Naive thymus-derived CD8-positive, alpha-beta T cell (primary cell): ENCODE data around the gene NTRK1. TPM values are rescaled to one million over a fixed set of nuclear protein-coding genes. Genes with fewer than 3 reads are reported as not detected.

Experiments
- ATAC-seq, 2 donors: fragments of 150-1000 bp; cut with Tn5 transposase in 1 of 2; sonication (Bioruptor Pico), chemical (Tn5 transposase) in 1 of 2; 1 replicate in 1 of 2; 2 replicates in 1 of 2; pipeline ENCODE4 v1.10.0; 2021; ENCODE audit warnings: mild to moderate bottlenecking in 2 of 2, moderate library complexity in 2 of 2
- POLR2A ChIA-PET: fragments of 350-600 bp; sonication (Branson Sonifier 250); formaldehyde crosslinking; loops from one replicate; lab custom pipeline; 2021; ENCODE audit warnings: antibody characterized with exemption; lab: Charles Lee
- DNase-seq, 10 donors: peaks; one replicate each; pipeline versions ENCODE4 v3.0.0 to v3.0.0-alpha.2; 2020 to 2022
- H3K27ac Mint-ChIP-seq, 10 donors: one replicate each; pipeline ENCODE4 v1.8.0; 2020 to 2022; ENCODE audit warnings: mild to moderate bottlenecking in 10 of 10, mixed read lengths in 10 of 10, moderate library complexity in 4 of 10, inconsistent platforms in 1 of 10
- H3K27me3 Mint-ChIP-seq, 5 donors: one replicate each; pipeline ENCODE4 v1.8.0; 2021 to 2022; ENCODE audit warnings: mixed read lengths in 5 of 5
- H3K36me3 Mint-ChIP-seq, 3 donors: one replicate each; pipeline ENCODE4 v1.8.0; 2020 to 2022; ENCODE audit warnings: mixed read lengths in 3 of 3, mild to moderate bottlenecking in 2 of 3, inconsistent platforms in 1 of 3
- H3K4me1 Mint-ChIP-seq, 4 donors: one replicate each; pipeline ENCODE4 v1.8.0; 2021 to 2022; ENCODE audit warnings: mixed read lengths in 4 of 4
- H3K4me3 Mint-ChIP-seq, 10 donors: one replicate each; pipeline ENCODE4 v1.8.0; 2020 to 2022; ENCODE audit warnings: mild to moderate bottlenecking in 10 of 10, mixed read lengths in 10 of 10, moderate library complexity in 6 of 10, inconsistent platforms in 1 of 10
- H3K9me3 Mint-ChIP-seq, 9 donors: one replicate each; pipeline ENCODE4 v1.8.0; 2020 to 2022; ENCODE audit warnings: mixed read lengths in 9 of 9, mild to moderate bottlenecking in 3 of 9, inconsistent platforms in 1 of 9, moderate library complexity in 1 of 9
- polyA plus RNA-seq, 3 donors: library from polyadenylated mRNA; unstranded; fragments of 300-500 nt; fragmentation: Illumina TruSeq; gene quantifications; one replicate each; pipeline ENCODE4 v1.2.3, GENCODE V29; 2021
- total RNA-seq, 8 experiments: library from RNA in 2 of 8; stranded (reverse) in 2 of 8; gene quantifications; one replicate each; pipeline ENCODE4 v1.2.3 and lab custom pipeline; 2021 to 2026

Gene NTRK1
- total and polyA plus RNA-seq, 5 experiments from 2014 or later, result 0.14 to 0.25 TPM; not detected in 3

GRCh38 chr1:156885880-156886355 is 25.3 kb downstream of the NTRK1 start:
- Mint-ChIP-seq H3K9me3 (no peaks in the 10 kb centered on the region), H3K36me3 (no peaks in the 10 kb centered on the region), H3K27me3 (peaks cover 17 to 87% (median 46%) of the 10 kb centered on the region in 5 donors), H3K4me3 (no peak overlapping the region), H3K4me1 (peaks cover 0 to 6% (median 3%) of the 10 kb centered on the region in 4 donors), H3K27ac (peak overlapping the region in 2 of 10 donors; percentile 39 to 63)
- DNase-seq, result no peak
- no peak for ATAC-seq
- POLR2A ChIA-PET, result no interaction called here

GRCh38 chr1:156886583-156887281 is 26.1 kb downstream of the NTRK1 start:
- peaks cover 21 to 87% (median 49%) of the 10 kb centered on the region in 5 donors for H3K27me3 Mint-ChIP-seq

GRCh38 chr1:156887317-156887716 is 26.7 kb downstream of the NTRK1 start:
- Mint-ChIP-seq H3K4me3 (no peak overlapping the region), H3K36me3 (no peaks in the 10 kb centered on the region), H3K27me3 (peaks cover 22 to 84% (median 45%) of the 10 kb centered on the region in 5 donors), H3K9me3 (no peaks in the 10 kb centered on the region), H3K4me1 (peaks cover 3 to 6% (median 5%) of the 10 kb centered on the region in 4 donors), H3K27ac (no peak overlapping the region)
- POLR2A ChIA-PET, result interaction anchor here (0.5 kb wide), 1 partner anchor 80 kb away, joined by 4 read pairs; no protein-coding TSS in a partner anchor
- ATAC-seq (no peak), DNase-seq (no peak)

More at GRCh38 chr1:156886583-156887281, 26.1 kb downstream of the NTRK1 start:
- peaks cover 0 to 6% (median 3%) of the 10 kb centered on the region in 4 donors for H3K4me1 Mint-ChIP-seq
- no peak overlapping the region for H3K4me3 Mint-ChIP-seq
- no peak for DNase-seq
- POLR2A ChIA-PET, result no interaction called here
- peak overlapping the region in 3 of 10 donors; percentile 27 to 63 (median 39) for H3K27ac Mint-ChIP-seq
- no peak for ATAC-seq
- no peaks in the 10 kb centered on the region for H3K36me3 Mint-ChIP-seq
- H3K9me3 Mint-ChIP-seq, result no peaks in the 10 kb centered on the region

- no peak overlapping the region for H3K4me3 Mint-ChIP-seq
- POLR2A ChIA-PET, result interaction anchor here (0.5 kb wide), 1 partner anchor 80 kb away, joined by 4 read pairs; no protein-coding TSS in a partner anchor
- no peaks in the 10 kb centered on the region for H3K36me3 Mint-ChIP-seq
- H3K27ac Mint-ChIP-seq, result no peak overlapping the region
- peaks cover 22 to 80% (median 45%) of the 10 kb centered on the region in 5 donors for H3K27me3 Mint-ChIP-seq
- DNase-seq (no peak), ATAC-seq (no peak)
- no peaks in the 10 kb centered on the region for H3K9me3 Mint-ChIP-seq
- H3K4me1 Mint-ChIP-seq, result peaks cover 3 to 8% (median 6%) of the 10 kb centered on the region in 4 donors
These were observed 27.1 kb downstream of the NTRK1 start for GRCh38 chr1:156887734-156888133.

- Mint-ChIP-seq H3K27ac (peak overlapping the region in 2 of 10 donors; percentile 10 to 79), H3K27me3 (peaks cover 22 to 64% (median 39%) of the 10 kb centered on the region in 5 donors)
These were observed 29.3 kb downstream of the NTRK1 start for GRCh38 chr1:156889802-156890580.

GRCh38 chr1:156892190-156893047 is 31.8 kb downstream of the NTRK1 start:
- peaks cover 0 to 19% (median 11%) of the 10 kb centered on the region in 4 donors for H3K4me1 Mint-ChIP-seq
- H3K36me3 Mint-ChIP-seq, result no peaks in the 10 kb centered on the region
- peak overlapping the region in 2 of 10 donors; percentile 9 to 37 for H3K27ac Mint-ChIP-seq
- H3K4me3 Mint-ChIP-seq, result peak overlapping the region; percentile 63 to 83 (median 72)
- POLR2A ChIA-PET, result interaction anchor here (0.6 to 0.7 kb wide), 2 partner anchors 136 to 151 kb away, joined by 4 to 5 read pairs; partner anchors contain the start of gene MRPL24
- H3K27me3 Mint-ChIP-seq, result peaks cover 23 to 67% (median 41%) of the 10 kb centered on the region in 5 donors
- ATAC-seq (peak; percentile 97), DNase-seq (peak; percentile 70 to 90 (median 82))
- H3K9me3 Mint-ChIP-seq, result no peaks in the 10 kb centered on the region

More at GRCh38 chr1:156889802-156890580, 29.3 kb downstream of the NTRK1 start:
- ATAC-seq (no peak), DNase-seq (peak in 7 of 10 donors; percentile 12 to 54 (median 37))
- Mint-ChIP-seq H3K9me3 (no peaks in the 10 kb centered on the region), H3K36me3 (no peaks in the 10 kb centered on the region), H3K4me3 (no peak overlapping the region), H3K4me1 (peaks cover 0 to 19% (median 10%) of the 10 kb centered on the region in 4 donors)
- POLR2A ChIA-PET, result no interaction called here

GRCh38 chr1:156893048-156893953 is 32.6 kb downstream of the NTRK1 start, which contains the start of gene PEAR1:
Gene PEAR1, plus strand, starts transcription at chr1:156893718. Its CDS starts 10,209 bp downstream, at chr1:156903927.
- no peak for ATAC-seq
- no peaks in the 10 kb centered on the region for H3K36me3 Mint-ChIP-seq
- H3K4me1 Mint-ChIP-seq, result peaks cover under 1 to 20% (median 17%) of the 10 kb centered on the region in 4 donors
- peak in 1 of 10 donors; percentile 7 for DNase-seq
- H3K27me3 Mint-ChIP-seq, result peaks cover 23 to 74% (median 41%) of the 10 kb centered on the region in 5 donors
- POLR2A ChIA-PET, result interaction anchor here (0.5 to 0.7 kb wide), 3 partner anchors 136 to 152 kb away, joined by 4 to 5 read pairs (median 5); partner anchors contain the start of gene MRPL24
- H3K4me3 Mint-ChIP-seq, result peak within 1 kb of the TSS; percentile 63 to 83 (median 72)
- peak within 1 kb of the TSS in 2 of 10 donors; percentile 22 to 35 for H3K27ac Mint-ChIP-seq
- H3K9me3 Mint-ChIP-seq, result no peaks in the 10 kb centered on the region

GRCh38 chr1:156894001-156894400 is 33.3 kb downstream of the NTRK1 start:
- Mint-ChIP-seq H3K36me3 (no peaks in the 10 kb centered on the region), H3K27me3 (peaks cover 21 to 74% (median 44%) of the 10 kb centered on the region in 5 donors), H3K9me3 (no peaks in the 10 kb centered on the region), H3K27ac (no peak overlapping the region), H3K4me1 (peaks cover 3 to 23% (median 22%) of the 10 kb centered on the region in 4 donors), H3K4me3 (peak overlapping the region in 5 of 10 donors; percentile 28 to 72 (median 46))
- no peak for ATAC-seq
- POLR2A ChIA-PET, result interaction anchor here (0.5 kb wide), 1 partner anchor 137 kb away, joined by 5 read pairs; no protein-coding TSS in a partner anchor
- peak in 1 of 10 donors; percentile 47 for DNase-seq

- Mint-ChIP-seq H3K4me3 (peak overlapping the region in 2 of 10 donors; percentile 20 to 46), H3K9me3 (no peaks in the 10 kb centered on the region), H3K27ac (peak overlapping the region in 4 of 10 donors; percentile 28 to 80 (median 57)), H3K27me3 (peaks cover 18 to 70% (median 41%) of the 10 kb centered on the region in 5 donors), H3K4me1 (peaks cover 3 to 23% (median 22%) of the 10 kb centered on the region in 4 donors), H3K36me3 (no peaks in the 10 kb centered on the region)
- POLR2A ChIA-PET, result interaction anchor here (0.6 kb wide), 1 partner anchor 532 kb away, joined by 3 read pairs; no protein-coding TSS in a partner anchor
- DNase-seq (peak in 1 of 10 donors; percentile 30), ATAC-seq (no peak)
These were observed 34.2 kb downstream of the NTRK1 start for GRCh38 chr1:156894711-156895454.

- Mint-ChIP-seq H3K4me1 (peaks cover 3 to 23% (median 18%) of the 10 kb centered on the region in 4 donors), H3K36me3 (no peaks in the 10 kb centered on the region), H3K27me3 (peaks cover 14 to 65% (median 38%) of the 10 kb centered on the region in 5 donors), H3K9me3 (no peaks in the 10 kb centered on the region), H3K27ac (peak overlapping the region in 2 of 10 donors; percentile 12 to 65), H3K4me3 (no peak overlapping the region)
- DNase-seq (peak in 1 of 10 donors; percentile 31), ATAC-seq (no peak)
- POLR2A ChIA-PET, result no interaction called here
These were observed 34.8 kb downstream of the NTRK1 start for GRCh38 chr1:156895455-156895812.
